K562 (cell line): Measurements from ENCODE around the gene TAF5L. TPM values are rescaled to one million over a fixed set of nuclear protein-coding genes. Genes with fewer than 3 reads are reported as not detected.

Source experiments
- ATAC-seq: fragments of 200-7000 bp; cut with Tn5 transposase; 3 replicates; pipeline ENCODE4 v1.9.1; 2020; ENCODE audit warnings: moderate library complexity
- BruUV-seq: library from RNA; stranded (reverse); fragments of 400-500 nt; replicated peaks from 2 replicates; lab custom pipeline; 2021; lab: Mats Ljungman, UMichigan
- CTCF ChIA-PET: fragments of 300-600 bp; formaldehyde crosslinking; extraction: SDS; loops from one replicate; lab custom pipeline; 2021; ENCODE audit warnings: low intra/inter-chr PET ratio; lab: Yijun Ruan, JAX
- POLR2A ChIA-PET: fragments of 300-600, 350-650 bp; sonication (Branson Sonifier 250); formaldehyde crosslinking; extraction: SDS; loops from one replicate; lab custom pipeline; 2021; ENCODE audit warnings: antibody characterized with exemption, inconsistent platforms; lab: Yijun Ruan, JAX
- DNase-seq, 4 experiments: peaks; one replicate each; pipeline versions ENCODE4 v3.0.0 to v3.0.0-alpha.2; 2011 to 2018; ENCODE audit warnings: low spot score in 3 of 4, mixed read lengths in 3 of 4; ENCODE audit errors: extremely low read depth in 1 of 4
- FAIRE-seq: peaks from 2 replicates; lab custom pipeline; 2011; peaks lifted over from hg19 to GRCh38; lab: Jason Lieb, UNC
- H2AFZ ChIP-seq: 2 replicates; pipeline ENCODE4 v1.6.0; 2011; ENCODE audit warnings: low read depth, low read length, control low read depth, inconsistent platforms
- H3K27ac ChIP-seq: fragments of 200-600 bp; 3 replicates; pipeline ENCODE4 v1.8.0; 2011; ENCODE audit warnings: low read depth, mild to moderate bottlenecking, control low read depth, inconsistent platforms, low read length, moderate library complexity, mixed read lengths; ENCODE audit errors: extremely low read depth
- H3K27me3 ChIP-seq, 2 experiments: fragments of 300-600 bp in 1 of 2; 2 replicates in 1 of 2; 3 replicates in 1 of 2; pipeline versions ENCODE4 v1.6.0 to v1.8.0; 2011; ENCODE audit warnings: inconsistent platforms in 2 of 2, low read length in 2 of 2, mild to moderate bottlenecking in 1 of 2, mixed read lengths in 1 of 2, moderate library complexity in 1 of 2; ENCODE audit not compliant: control insufficient read depth in 2 of 2, insufficient read depth in 2 of 2
- H3K36me3 ChIP-seq: fragments of 300-600 bp; 3 replicates; pipeline ENCODE4 v1.8.0; 2011; ENCODE audit warnings: mild to moderate bottlenecking, low read length, inconsistent platforms; ENCODE audit not compliant: control insufficient read depth, insufficient read depth
- H3K4me1 ChIP-seq, 2 experiments: fragments of 200-600 bp in 1 of 2; replicated peaks in 1 of 2; 2 replicates in 1 of 2; 3 replicates in 1 of 2; pipeline versions ENCODE4 v1.5.1 to v1.8.0; 2011; ENCODE audit warnings: inconsistent platforms in 2 of 2, low read length in 2 of 2, mild to moderate bottlenecking in 1 of 2, mixed read lengths in 1 of 2, moderate library complexity in 1 of 2; ENCODE audit not compliant: control insufficient read depth in 2 of 2, insufficient read depth in 2 of 2
- H3K4me2 ChIP-seq: 2 replicates; pipeline ENCODE4 v1.6.1; 2011; ENCODE audit warnings: low read length, control low read depth, inconsistent platforms, mixed read lengths; ENCODE audit not compliant: insufficient read depth
- H3K4me3 ChIP-seq: fragments of 200-600 bp; sonication (generic), shearing (Covaris generic); 2 replicates; pipeline ENCODE4 v1.5.1; 2016; ENCODE audit warnings: control low read depth, inconsistent platforms
- H3K79me2 ChIP-seq: fragments of 200-600 bp; 3 replicates; pipeline ENCODE4 v1.8.0; 2011; ENCODE audit warnings: low read length, inconsistent platforms; ENCODE audit not compliant: control insufficient read depth, insufficient read depth
- H3K9ac ChIP-seq, 2 experiments: 2 replicates each; pipeline versions ENCODE4 v1.6.0 to v1.6.1; 2011; ENCODE audit warnings: low read depth in 2 of 2, low read length in 2 of 2, control low read depth in 1 of 2, inconsistent platforms in 1 of 2, mild to moderate bottlenecking in 1 of 2, mixed read lengths in 1 of 2; ENCODE audit not compliant: insufficient read depth in 1 of 2
- H3K9me1 ChIP-seq: one replicate; pipeline ENCODE4 v1.6.0; 2011; ENCODE audit warnings: inconsistent platforms, mild to moderate bottlenecking, low read length, moderate library complexity; ENCODE audit not compliant: control insufficient read depth, insufficient read depth
- H3K9me3 ChIP-seq: replicated peaks from 2 replicates; pipeline ENCODE4 v1.5.1; 2011; ENCODE audit warnings: low read depth, low read length, inconsistent platforms; ENCODE audit not compliant: control insufficient read depth, insufficient read depth
- H4K20me1 ChIP-seq: replicated peaks from 2 replicates; pipeline ENCODE4 v1.6.1; 2011; ENCODE audit warnings: low read length, inconsistent platforms, mixed read lengths; ENCODE audit not compliant: control insufficient read depth, insufficient read depth
- CBX2 ChIP-seq: fragments of 200-600 bp; sonication (generic); IDR thresholded peaks from one replicate; pipeline ENCODE4 v1.6.1; 2012; ENCODE audit warnings: mild to moderate bottlenecking, low read length, inconsistent platforms; ENCODE audit not compliant: insufficient read depth, poor library complexity, severe bottlenecking
- CEBPB ChIP-seq: fragments of 450-650 bp; IDR thresholded peaks from 2 replicates; pipeline ENCODE4 v1.6.1; 2016; ENCODE audit warnings: missing genetic modification characterization, missing compliant biosample characterization
- CEBPG ChIP-seq, 3 experiments: fragments of 200-800 bp in 1 of 3; sonication (Bioruptor generic) in 1 of 3; sonication (generic) in 1 of 3; formaldehyde crosslinking in 1 of 3; IDR thresholded peaks in 2 of 3; conservative IDR thresholded peaks in 1 of 3; 2 replicates each; pipeline versions ENCODE4 v1.6.1 to v1.8.0; 2016 to 2022; ENCODE audit warnings: missing compliant biosample characterization in 2 of 3, missing genetic modification characterization in 2 of 3, mild to moderate bottlenecking in 1 of 3, missing genetic modification reagents in 1 of 3
- EZH2 ChIP-seq: IDR thresholded peaks from 2 replicates; pipeline ENCODE4 v1.6.1; 2012; ENCODE audit warnings: low read depth, mild to moderate bottlenecking, inconsistent platforms, low read length, borderline replicate concordance
- FOXA3 ChIP-seq, 2 experiments: fragments of 450-650 bp in 1 of 2; sonication (generic) in 1 of 2; formaldehyde crosslinking; IDR thresholded peaks in 1 of 2; conservative IDR thresholded peaks in 1 of 2; 2 replicates each; pipeline versions ENCODE4 v1.4.0 to v1.8.0; 2020 to 2022; ENCODE audit warnings: mild to moderate bottlenecking in 2 of 2, missing genetic modification reagents in 1 of 2
- IFI16 ChIP-seq: fragments of 250-450 bp; sonication (Bioruptor Pico); IDR thresholded peaks from 2 replicates; pipeline ENCODE4 v2.1.2; 2022; ENCODE audit warnings: mild to moderate bottlenecking, inconsistent platforms
- KDM1A ChIP-seq, 2 experiments: fragments of 450-650 bp; IDR thresholded peaks; 2 replicates each; pipeline ENCODE4 v1.6.1; 2016; ENCODE audit warnings: mild to moderate bottlenecking in 2 of 2
- KLF16 ChIP-seq: IDR thresholded peaks from 2 replicates; pipeline ENCODE4 v1.6.1; 2016; ENCODE audit warnings: antibody characterized with exemption
- NRF1 ChIP-seq, 2 experiments: fragments of 450-650 bp; IDR thresholded peaks in 1 of 2; conservative IDR thresholded peaks in 1 of 2; 2 replicates each; pipeline ENCODE4 v1.6.1; 2014; ENCODE audit warnings: mild to moderate bottlenecking in 2 of 2
- POLR2B ChIP-seq: fragments of 450-650 bp; IDR thresholded peaks from 2 replicates; pipeline ENCODE4 v1.6.1; 2018; ENCODE audit warnings: low read depth; ENCODE audit not compliant: partially characterized antibody
- RAD51 ChIP-seq: fragments of 450-650 bp; IDR thresholded peaks from 2 replicates; pipeline ENCODE4 v1.7.1; 2016; ENCODE audit warnings: low read depth, mild to moderate bottlenecking, borderline replicate concordance
- RBM22 ChIP-seq: fragments of 200-400 bp; formaldehyde crosslinking; IDR thresholded peaks from 2 replicates; pipeline ENCODE4 v1.6.1; 2018; ENCODE audit warnings: low read length, low read depth; ENCODE audit not compliant: poor library complexity, severe bottlenecking
- SOX6 ChIP-seq: fragments of 450-650 bp; IDR thresholded peaks from 2 replicates; pipeline ENCODE4 v1.6.1; 2014; ENCODE audit warnings: mild to moderate bottlenecking
- TOE1 ChIP-seq, 2 experiments: fragments of 450-650 bp in 1 of 2; sonication (generic) in 1 of 2; formaldehyde crosslinking in 1 of 2; IDR thresholded peaks; 2 replicates each; pipeline versions ENCODE4 v1.7.1 to v1.8.0; 2016 to 2022; ENCODE audit warnings: borderline replicate concordance in 2 of 2, mild to moderate bottlenecking in 2 of 2, antibody characterized with exemption in 1 of 2, inconsistent platforms in 1 of 2, low read depth in 1 of 2, missing genetic modification reagents in 1 of 2, moderate library complexity in 1 of 2
- WGBS: fragments of 100-300 bp; shearing (Covaris generic); methylation state at CpG from one replicate; pipeline ENCODE4 v1.1.6; 2016; ENCODE audit warnings: low coverage, mixed read lengths; ENCODE audit not compliant: insufficient coverage; ENCODE audit errors: missing lambda C conversion rate; 5-methylcytosine and 5-hydroxymethylcytosine counted together
- in situ Hi-C: fragments of 300-500 bp; cut with MboI; formaldehyde crosslinking; loops from 4 replicates; pipeline ENCODE4 v1.15.0; 2018; ENCODE audit warnings: inconsistent platforms, mixed read lengths
- intact Hi-C: fragments of 100-400 bp; cut with micrococcal nuclease; formaldehyde crosslinking; loops from 2 replicates; pipeline ENCODE4 v1.14.2; 2022
- polyA plus RNA-seq, 8 experiments: library from polyadenylated mRNA; depleted of rRNA in 4 of 8; stranded (reverse) in 5 of 8; unstranded in 3 of 8; fragments of >200 nt; fragmentation: Nextera tagmentation in 2 of 8; fragmentation: Illumina TruSeq in 1 of 8; extraction: Ambion mirVana in 2 of 8; extraction: Trizol in 1 of 8; gene quantifications; 2 replicates each; pipeline versions ENCODE4 v1.2.1 to v1.2.3, GENCODE V29; 2011 to 2014; ENCODE audit warnings: inconsistent platforms in 1 of 8, missing spikeins in 1 of 8
- total RNA-seq, 7 experiments: library from RNA; depleted of rRNA in 6 of 7; stranded (reverse); fragments of >200 nt in 6 of 7; fragmentation: Illumina TruSeq in 2 of 7; extraction: Trizol in 2 of 7; gene quantifications; 2 replicates each; pipeline versions ENCODE4 v1.2.1 to v1.2.3, GENCODE V29; 2011 to 2021; ENCODE audit warnings: low replicate concordance in 1 of 7
- TF ChIP-seq, protein P1 (sequence below), 2 experiments: fragments of 450-650 bp; conservative IDR thresholded peaks; 2 replicates each; pipeline ENCODE4 v1.6.1; 2017; ENCODE audit warnings: mild to moderate bottlenecking in 2 of 2, moderate library complexity in 2 of 2
- TF ChIP-seq, protein P2 (sequence below): fragments of 450-650 bp; formaldehyde crosslinking; IDR thresholded peaks from 2 replicates; pipeline ENCODE4 v1.4.0; 2020; ENCODE audit warnings: mild to moderate bottlenecking, mixed read lengths
- TF ChIP-seq, protein P3 (sequence below): fragments of 450-650 bp; IDR thresholded peaks from 2 replicates; pipeline ENCODE4 v1.6.1; 2016; ENCODE audit warnings: low read depth, mild to moderate bottlenecking, moderate library complexity

TAF5L gene
- total and polyA plus RNA-seq, 9 of the 15 experiments (the other 6 are each of a cell fraction or from before 2014, with no cell fraction given) = 2.2 to 34.2 (median 23.3) TPM

DNA sequence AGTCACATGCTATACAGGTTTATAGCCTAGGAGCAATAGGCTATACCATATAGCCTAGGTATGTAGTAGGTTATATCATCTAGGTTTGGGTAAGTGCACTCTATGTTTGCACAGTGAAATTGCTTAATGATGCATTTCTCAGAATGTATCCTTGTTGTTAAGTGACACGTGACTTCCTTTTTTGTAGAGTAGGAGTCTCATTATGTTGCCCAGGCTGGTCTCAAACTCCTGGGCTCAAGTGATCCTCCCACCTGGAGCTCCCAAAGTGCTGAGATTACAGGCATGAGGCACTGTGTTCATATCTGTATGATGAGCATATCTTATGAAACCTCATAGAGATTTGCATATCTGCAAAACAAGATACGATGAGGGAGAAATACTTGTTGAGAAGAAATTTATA is 53.6 kb downstream of the TAF5L start:
- 5% methylated on average over 2 of the region's 2 CpGs for WGBS
- Histone ChIP-seq H2AFZ (no peak overlapping the region), H4K20me1 (no peaks in the 10 kb centered on the region; the same call in 1 of the 2 replicates), H3K9me3 (no peaks in the 10 kb centered on the region), H3K4me3 (no peak overlapping the region), H3K27ac (no peak overlapping the region), H3K4me1 (peaks cover 0 to 7% of the 10 kb centered on the region in 2 experiments; a peak in 2 of 5 replicates), H3K9me1 (no peaks in the 10 kb centered on the region), H3K4me2 (no peak overlapping the region), H3K9ac (no peak overlapping the region), H3K36me3 (no peaks in the 10 kb centered on the region), H3K27me3 (peaks cover 2 to 14% of the 10 kb centered on the region in 2 experiments; a peak in 2 of 5 replicates), H3K79me2 (no peaks in the 10 kb centered on the region)
- intact Hi-C loops (loop anchor here (5.0 kb wide), 1 partner anchor 50 kb away; no protein-coding TSS in a partner anchor), in situ Hi-C loops (no loop called here)
- DNase-seq = no peak
- peak; percentile 46 for ATAC-seq
- FAIRE-seq = peak; percentile 32
- ChIA-PET CTCF (no interaction called here), POLR2A (interaction anchor here (1.1 to 1.4 kb wide), 3 partner anchors 10 to 16 kb away, joined by 3 to 5 read pairs (median 3); partner anchors contain the start of gene ABCB10)
- no TSS peak for BruUV-seq
- TF ChIP-seq KDM1A (IDR thresholded peaks at IDR 0.05) = peak in 1 of 2 experiments; percentile 11; a peak in 1 of 4 replicates
- peak in 1 of 2 experiments; percentile 77; a peak in 2 of 4 replicates for TF ChIP-seq FOXA3 (CRISPR knock-in tag; conservative IDR thresholded peaks at IDR 0.05 in 1 of 2, IDR thresholded peaks at IDR 0.05 in 1 of 2)
- no peak for TF ChIP-seq EZH2
- no peak for TF ChIP-seq CEBPG (CRISPR knock-in tag; IDR thresholded peaks at IDR 0.05)
- TF ChIP-seq CEBPG (tag; conservative IDR thresholded peaks at IDR 0.05 in 1 of 2, IDR thresholded peaks at IDR 0.05 in 1 of 2) = peak; percentile 37 to 59; a peak in 3 of 4 replicates
- no peak for TF ChIP-seq CBX2
- TF ChIP-seq TOE1 (IDR thresholded peaks at IDR 0.05; ENCODE audit: borderline replicate concordance) = peak; percentile 74; the same call in 1 of the 2 replicates
- no peak for TF ChIP-seq TOE1 (CRISPR knock-in tag; IDR thresholded peaks at IDR 0.05; ENCODE audit: borderline replicate concordance, low read depth)
- no peak for TF ChIP-seq KLF16
- TF ChIP-seq, protein P1, sequence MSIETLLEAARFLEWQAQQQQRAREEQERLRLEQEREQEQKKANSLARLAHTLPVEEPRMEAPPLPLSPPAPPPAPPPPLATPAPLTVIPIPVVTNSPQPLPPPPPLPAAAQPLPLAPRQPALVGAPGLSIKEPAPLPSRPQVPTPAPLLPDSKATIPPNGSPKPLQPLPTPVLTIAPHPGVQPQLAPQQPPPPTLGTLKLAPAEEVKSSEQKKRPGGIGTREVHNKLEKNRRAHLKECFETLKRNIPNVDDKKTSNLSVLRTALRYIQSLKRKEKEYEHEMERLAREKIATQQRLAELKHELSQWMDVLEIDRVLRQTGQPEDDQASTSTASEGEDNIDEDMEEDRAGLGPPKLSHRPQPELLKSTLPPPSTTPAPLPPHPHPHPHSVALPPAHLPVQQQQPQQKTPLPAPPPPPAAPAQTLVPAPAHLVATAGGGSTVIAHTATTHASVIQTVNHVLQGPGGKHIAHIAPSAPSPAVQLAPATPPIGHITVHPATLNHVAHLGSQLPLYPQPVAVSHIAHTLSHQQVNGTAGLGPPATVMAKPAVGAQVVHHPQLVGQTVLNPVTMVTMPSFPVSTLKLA (conservative IDR thresholded peaks at IDR 0.05) = 0 out of 4 replicates have a peak, but pooled peaks of 1 of the 2 experiments have one; percentile 17
- 0 out of 4 replicates have a peak, but pooled peaks of 1 of the 2 experiments have one; percentile 28 for TF ChIP-seq NRF1 (conservative IDR thresholded peaks at IDR 0.05 in 1 of 2, IDR thresholded peaks at IDR 0.05 in 1 of 2)
- TF ChIP-seq, protein P2, sequence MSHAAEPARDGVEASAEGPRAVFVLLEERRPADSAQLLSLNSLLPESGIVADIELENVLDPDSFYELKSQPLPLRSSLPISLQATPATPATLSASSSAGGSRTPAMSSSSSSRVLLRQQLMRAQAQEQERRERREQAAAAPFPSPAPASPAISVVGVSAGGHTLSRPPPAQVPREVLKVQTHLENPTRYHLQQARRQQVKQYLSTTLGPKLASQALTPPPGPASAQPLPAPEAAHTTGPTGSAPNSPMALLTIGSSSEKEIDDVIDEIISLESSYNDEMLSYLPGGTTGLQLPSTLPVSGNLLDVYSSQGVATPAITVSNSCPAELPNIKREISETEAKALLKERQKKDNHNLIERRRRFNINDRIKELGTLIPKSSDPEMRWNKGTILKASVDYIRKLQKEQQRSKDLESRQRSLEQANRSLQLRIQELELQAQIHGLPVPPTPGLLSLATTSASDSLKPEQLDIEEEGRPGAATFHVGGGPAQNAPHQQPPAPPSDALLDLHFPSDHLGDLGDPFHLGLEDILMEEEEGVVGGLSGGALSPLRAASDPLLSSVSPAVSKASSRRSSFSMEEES (CRISPR knock-in tag) = peak; percentile 87
- TF ChIP-seq POLR2B = no peak
- TF ChIP-seq RAD51 = peak; percentile 83
- TF ChIP-seq CEBPB (tag) = peak; percentile 72
- no peak for TF ChIP-seq RBM22
- no peak for TF ChIP-seq IFI16 (CRISPR knock-in tag)
- peak; percentile 66; the same call in 1 of the 2 replicates for TF ChIP-seq SOX6
- TF ChIP-seq, protein P3, sequence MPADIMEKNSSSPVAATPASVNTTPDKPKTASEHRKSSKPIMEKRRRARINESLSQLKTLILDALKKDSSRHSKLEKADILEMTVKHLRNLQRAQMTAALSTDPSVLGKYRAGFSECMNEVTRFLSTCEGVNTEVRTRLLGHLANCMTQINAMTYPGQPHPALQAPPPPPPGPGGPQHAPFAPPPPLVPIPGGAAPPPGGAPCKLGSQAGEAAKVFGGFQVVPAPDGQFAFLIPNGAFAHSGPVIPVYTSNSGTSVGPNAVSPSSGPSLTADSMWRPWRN = peak; percentile 55; the same call in 1 of the 2 replicates
